Thyroid gland (tissue), 4 donors: ENCODE results near the gene SALL3.

Experiments used
- CTCF ChIP-seq, 6 experiments: fragments of 200-600 bp in 3 of 6; fragments of 450-650 bp in 3 of 6; sonication (generic) in 3 of 6; IDR thresholded peaks; one replicate each; pipeline ENCODE4 v1.5.1; 2016 to 2019; ENCODE audit warnings: antibody characterized with exemption in 6 of 6, mild to moderate bottlenecking in 2 of 6, inconsistent platforms in 1 of 6, moderate library complexity in 1 of 6
- POLR2A ChIP-seq, 2 donors: fragments of 450-650 bp; IDR thresholded peaks; one replicate each; pipeline ENCODE4 v1.6.1; 2017; ENCODE audit warnings: antibody characterized with exemption in 2 of 2, mild to moderate bottlenecking in 2 of 2, moderate library complexity in 1 of 2

- TF ChIP-seq CTCF (IDR thresholded peaks at IDR 0.05) (no peak), POLR2A (IDR thresholded peaks at IDR 0.05) (no peak)
These were observed 12.7 kb downstream of the SALL3 start for GRCh38 chr18:78992041-78993011.
